Lower leg skin (tissue), 3 donors: ENCODE results near the gene KDM6B.

ENCODE experiments used
- POLR2A ChIP-seq, 2 donors: fragments of 450-650 bp; IDR thresholded peaks; one replicate each; pipeline ENCODE4 v1.6.1; 2016 to 2017; ENCODE audit warnings: antibody characterized with exemption in 2 of 2, mild to moderate bottlenecking in 1 of 2, moderate library complexity in 1 of 2
- TF ChIP-seq, protein P1 (sequence below), 3 donors: fragments of 450-650 bp; IDR thresholded peaks; one replicate each; pipeline ENCODE4 v1.5.1; 2016; ENCODE audit warnings: antibody characterized with exemption in 3 of 3, mild to moderate bottlenecking in 3 of 3, moderate library complexity in 2 of 3

GRCh38 chr17:7858522-7858810 lies 24.4 kb downstream of the KDM6B start:
- TF ChIP-seq, protein P1, sequence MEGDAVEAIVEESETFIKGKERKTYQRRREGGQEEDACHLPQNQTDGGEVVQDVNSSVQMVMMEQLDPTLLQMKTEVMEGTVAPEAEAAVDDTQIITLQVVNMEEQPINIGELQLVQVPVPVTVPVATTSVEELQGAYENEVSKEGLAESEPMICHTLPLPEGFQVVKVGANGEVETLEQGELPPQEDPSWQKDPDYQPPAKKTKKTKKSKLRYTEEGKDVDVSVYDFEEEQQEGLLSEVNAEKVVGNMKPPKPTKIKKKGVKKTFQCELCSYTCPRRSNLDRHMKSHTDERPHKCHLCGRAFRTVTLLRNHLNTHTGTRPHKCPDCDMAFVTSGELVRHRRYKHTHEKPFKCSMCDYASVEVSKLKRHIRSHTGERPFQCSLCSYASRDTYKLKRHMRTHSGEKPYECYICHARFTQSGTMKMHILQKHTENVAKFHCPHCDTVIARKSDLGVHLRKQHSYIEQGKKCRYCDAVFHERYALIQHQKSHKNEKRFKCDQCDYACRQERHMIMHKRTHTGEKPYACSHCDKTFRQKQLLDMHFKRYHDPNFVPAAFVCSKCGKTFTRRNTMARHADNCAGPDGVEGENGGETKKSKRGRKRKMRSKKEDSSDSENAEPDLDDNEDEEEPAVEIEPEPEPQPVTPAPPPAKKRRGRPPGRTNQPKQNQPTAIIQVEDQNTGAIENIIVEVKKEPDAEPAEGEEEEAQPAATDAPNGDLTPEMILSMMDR (IDR thresholded peaks at IDR 0.05) = no peak
- no peak for TF ChIP-seq POLR2A (IDR thresholded peaks at IDR 0.05)
